Measurements from ENCODE around the gene NDUFB7. TPM values are rescaled to one million over a fixed set of nuclear protein-coding genes. Genes with fewer than 3 reads are reported as not detected.
"Not testable (repeated sequence)": the region's sequence is repeated elsewhere in the genome, so short reads cannot be mapped to it uniquely, and the experiment has no call there.

Gene NDUFB7
- polyA plus RNA-seq, 1 donor from 2014 or later: 224 TPM

DNA sequence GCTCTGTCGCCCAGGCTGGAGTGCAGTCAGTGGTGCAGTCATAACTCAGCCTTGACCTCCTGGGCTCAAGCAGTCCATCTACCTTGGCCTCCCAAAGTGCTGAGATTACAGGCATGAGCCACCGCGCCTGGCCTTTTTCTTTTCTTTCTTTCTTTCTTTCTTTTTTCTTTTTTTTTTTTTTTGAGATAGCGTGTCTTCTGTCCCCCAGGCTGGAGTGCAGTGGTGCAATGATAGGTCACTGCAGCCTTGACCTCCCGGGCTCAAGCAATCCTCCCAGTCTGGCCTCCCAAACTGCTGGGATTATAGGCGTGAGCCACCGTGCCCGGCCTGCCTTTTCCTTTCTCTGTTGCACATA, 19.9 kb downstream of the NDUFB7 start:
- H3K9me3 Mint-ChIP-seq, H3K36me3 Mint-ChIP-seq, H3K27me3 Mint-ChIP-seq: not testable (repeated sequence)
- peak overlapping the region in 1 of 4 donors; percentile 87 for H3K4me3 Mint-ChIP-seq
- peak overlapping the region in 2 of 3 donors; percentile 44 to 86 for H3K27ac Mint-ChIP-seq
- peaks cover 20 to 29% (median 26%) of the 10 kb centered on the region in 3 donors for H3K4me1 Mint-ChIP-seq

DNA sequence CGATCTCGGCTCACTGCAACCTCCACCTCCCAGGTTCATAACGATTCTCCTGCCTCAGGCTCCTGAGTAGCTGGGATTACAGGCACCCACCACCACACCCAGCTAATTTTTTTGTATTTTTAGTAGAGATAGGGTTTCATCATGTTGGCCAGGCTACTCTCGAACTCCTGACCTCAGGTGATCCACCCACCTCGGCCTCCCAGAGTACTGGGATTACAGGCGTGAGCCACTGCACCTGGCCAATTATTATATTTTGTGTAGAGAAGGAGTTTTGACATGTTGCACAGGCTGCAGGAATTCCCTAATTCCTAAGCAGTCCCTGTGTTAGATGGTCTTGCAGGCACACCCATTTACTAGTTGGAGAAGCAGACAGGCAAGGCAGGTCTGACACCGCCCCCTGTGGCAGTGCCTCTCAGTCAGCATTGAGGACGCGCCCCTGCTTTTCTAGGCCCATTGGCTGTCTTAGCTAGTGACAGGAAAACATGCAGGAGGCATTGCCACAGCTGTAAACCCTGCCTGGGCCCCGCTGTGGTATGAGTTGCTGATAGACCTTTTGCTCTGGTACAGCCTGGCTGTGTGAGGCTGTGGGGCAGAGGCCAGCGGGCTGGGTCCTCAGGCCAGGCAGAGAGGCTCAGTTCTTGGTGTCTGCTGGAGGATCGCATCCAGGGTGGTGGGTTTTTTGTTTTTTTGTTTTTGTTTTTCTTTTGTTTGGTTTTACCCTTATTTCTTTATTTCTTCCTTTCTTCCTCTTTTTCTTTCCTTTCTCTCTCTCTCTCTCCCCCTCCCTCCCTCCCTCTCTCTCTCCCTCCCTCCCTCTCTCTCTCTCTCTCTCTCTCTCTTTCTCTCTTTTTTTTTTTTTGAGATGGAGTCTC, 20.5 kb downstream of the NDUFB7 start:
- Mint-ChIP-seq H3K27ac (peak overlapping the region; percentile 44 to 67 (median 59)), H3K4me3 (peak overlapping the region in 3 of 4 donors; percentile 8 to 87 (median 51)), H3K4me1 (peaks cover 15 to 24% (median 23%) of the 10 kb centered on the region in 3 donors)
- not testable (repeated sequence) for H3K27me3 Mint-ChIP-seq, H3K36me3 Mint-ChIP-seq, H3K9me3 Mint-ChIP-seq

DNA sequence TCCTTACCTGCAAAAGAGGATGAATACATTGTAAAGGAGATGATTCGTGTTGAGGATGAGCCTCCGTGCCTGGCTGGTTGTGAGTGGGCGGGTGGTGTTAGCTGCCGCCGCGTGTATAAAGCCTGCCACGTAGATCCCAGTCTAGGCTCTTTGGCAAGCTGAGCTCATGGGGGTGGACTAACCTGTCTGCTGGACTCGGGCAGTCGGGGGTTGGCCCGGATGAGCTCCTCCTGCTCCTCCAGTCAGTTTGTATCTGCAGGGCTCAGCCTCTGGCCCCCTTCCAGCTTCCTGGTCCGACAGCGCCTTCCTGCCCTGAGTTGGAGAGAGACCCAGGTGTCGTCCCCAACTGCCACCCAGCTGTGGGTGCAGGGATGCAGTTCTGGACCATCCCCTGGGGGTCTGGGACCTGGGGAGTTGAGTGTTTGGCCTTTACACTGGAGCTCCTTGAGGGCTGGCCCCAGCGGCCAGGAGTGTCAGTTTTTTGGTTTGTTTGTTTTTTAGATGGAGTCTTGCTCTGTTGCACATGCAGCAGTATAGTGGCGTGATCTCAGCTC, 21.6 kb downstream of the NDUFB7 start:
- no peaks in the 10 kb centered on the region for H3K27me3 Mint-ChIP-seq
- peak overlapping the region in 1 of 3 donors; percentile 50 for H3K27ac Mint-ChIP-seq
- peak overlapping the region in 1 of 4 donors; percentile 55 for H3K4me3 Mint-ChIP-seq
- peaks cover 11 to 24% (median 23%) of the 10 kb centered on the region in 3 donors for H3K4me1 Mint-ChIP-seq
- H3K36me3 Mint-ChIP-seq: peaks cover 2% of the 10 kb centered on the region
- no peaks in the 10 kb centered on the region for H3K9me3 Mint-ChIP-seq

DNA sequence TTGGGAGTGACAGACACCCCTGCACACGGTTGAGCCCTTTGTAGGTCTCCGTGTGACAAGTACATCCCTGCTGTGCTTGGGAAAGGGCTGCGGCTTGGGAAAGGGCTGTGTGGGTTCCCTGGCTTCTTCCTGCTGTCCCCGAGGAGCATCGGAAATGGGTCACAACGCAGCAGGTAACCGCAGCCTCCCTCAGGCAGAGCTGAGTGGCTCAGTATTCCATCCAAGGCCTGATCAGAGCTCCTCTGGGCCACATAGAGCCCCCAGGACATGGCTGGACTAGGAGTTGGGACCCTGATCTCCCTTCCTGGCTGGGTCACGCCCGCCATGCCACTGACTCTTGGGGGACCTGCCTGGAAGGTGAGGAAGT, 26.2 kb downstream of the NDUFB7 start:
- peaks cover 4% of the 10 kb centered on the region for H3K36me3 Mint-ChIP-seq
- H3K27ac Mint-ChIP-seq: no peak overlapping the region
- H3K9me3 Mint-ChIP-seq: no peaks in the 10 kb centered on the region
- H3K27me3 Mint-ChIP-seq: no peaks in the 10 kb centered on the region
- H3K4me3 Mint-ChIP-seq: peak overlapping the region in 1 of 4 donors; percentile 60
- peaks cover 9 to 14% (median 12%) of the 10 kb centered on the region in 3 donors for H3K4me1 Mint-ChIP-seq

DNA sequence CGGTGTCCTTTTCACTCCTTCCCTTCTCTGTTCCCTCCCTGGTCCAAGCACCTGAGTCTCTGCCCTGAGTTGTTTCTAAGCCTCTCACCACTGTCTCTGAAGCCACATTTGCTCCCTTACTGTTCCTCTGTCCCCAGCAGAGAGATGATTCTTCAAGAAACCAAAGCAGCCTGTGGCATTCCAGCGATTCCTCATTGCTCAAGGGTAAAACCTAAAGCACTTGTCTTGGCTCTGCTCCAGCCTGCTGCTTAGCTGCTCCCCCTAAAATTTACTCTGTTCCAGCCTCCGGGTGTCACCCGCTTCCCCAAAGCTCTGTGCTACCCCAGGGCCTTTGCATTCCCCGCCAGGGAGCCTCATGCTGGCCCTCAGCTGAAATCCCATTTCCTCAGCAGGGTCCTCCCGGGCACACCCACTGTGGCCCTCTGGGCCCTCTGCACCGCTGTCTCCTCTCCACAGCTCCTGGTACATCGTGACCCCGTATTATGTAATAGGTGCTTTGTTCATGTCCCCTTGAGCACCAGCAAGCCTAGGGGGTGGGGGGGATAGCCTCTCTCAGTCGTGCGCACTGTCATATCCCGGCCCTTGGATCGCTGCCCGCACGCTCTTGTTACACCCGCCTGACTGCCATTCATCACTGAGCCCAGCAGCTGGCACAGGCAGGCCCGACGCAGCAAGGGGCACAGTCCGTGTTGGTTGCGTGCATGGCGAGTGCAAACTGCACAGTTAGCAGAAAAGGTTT, 26.7 kb downstream of the NDUFB7 start:
- no peaks in the 10 kb centered on the region for H3K9me3 Mint-ChIP-seq
- H3K4me3 Mint-ChIP-seq: peak overlapping the region in 1 of 4 donors; percentile 27
- H3K4me1 Mint-ChIP-seq: peaks cover 7 to 10% (median 7%) of the 10 kb centered on the region in 3 donors
- no peak overlapping the region for H3K27ac Mint-ChIP-seq
- no peaks in the 10 kb centered on the region for H3K27me3 Mint-ChIP-seq
- H3K36me3 Mint-ChIP-seq: peaks cover 4% of the 10 kb centered on the region

DNA sequence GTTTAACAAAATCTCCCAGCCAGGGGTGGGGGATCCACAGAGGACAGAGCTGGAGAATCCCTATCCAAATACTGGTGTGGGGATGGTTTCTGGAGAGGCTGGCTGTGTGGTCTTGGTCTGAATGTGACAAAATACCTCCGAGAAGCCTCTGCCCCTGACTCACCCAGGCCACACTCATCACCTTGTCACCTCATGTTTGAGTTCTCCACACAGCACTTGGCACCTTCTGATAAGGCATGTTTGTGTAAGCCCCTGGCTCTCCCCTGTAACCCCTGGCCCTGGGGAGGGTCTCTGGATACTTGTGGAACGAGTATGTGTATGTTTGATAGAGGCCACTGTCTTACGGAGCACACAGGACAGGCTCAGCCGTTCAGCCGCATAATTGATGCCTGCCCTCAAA, 27.8 kb downstream of the NDUFB7 start:
- Mint-ChIP-seq H3K36me3 (peaks cover 4% of the 10 kb centered on the region), H3K27ac (no peak overlapping the region), H3K27me3 (no peaks in the 10 kb centered on the region), H3K4me3 (no peak overlapping the region), H3K4me1 (peaks cover 7 to 8% (median 8%) of the 10 kb centered on the region in 3 donors), H3K9me3 (no peaks in the 10 kb centered on the region)

DNA sequence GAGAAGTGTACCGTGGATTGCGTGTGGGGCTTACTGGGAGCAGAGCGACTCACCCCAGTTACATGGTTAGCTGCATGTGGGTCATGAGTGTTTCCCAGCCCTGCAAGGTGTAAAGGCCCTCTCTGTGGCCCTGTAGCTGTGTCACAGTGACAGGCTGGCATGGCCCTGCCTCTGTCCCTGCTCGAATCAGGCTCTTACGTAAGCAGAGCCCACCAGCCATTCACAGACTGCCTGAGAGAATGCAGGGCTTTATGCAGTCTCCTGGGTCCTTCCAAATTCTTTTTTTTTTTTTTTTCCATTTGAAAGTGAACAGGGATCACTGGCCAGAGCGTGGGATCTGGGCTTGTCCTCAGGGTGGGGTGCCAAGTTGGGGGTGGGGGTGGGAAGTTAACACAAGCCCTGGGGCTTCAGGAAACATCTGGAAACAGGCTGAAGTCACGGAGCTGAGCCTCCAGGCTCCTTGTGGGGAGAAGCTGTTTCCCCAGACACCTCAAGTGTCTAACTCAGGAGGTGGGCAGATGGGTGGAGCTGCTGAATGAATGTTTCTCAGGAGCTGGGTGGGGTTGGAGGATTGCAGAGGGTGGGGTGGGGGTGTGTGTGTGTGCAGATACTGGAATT, 29.0 kb downstream of the NDUFB7 start:
- Mint-ChIP-seq H3K27me3 (no peaks in the 10 kb centered on the region), H3K27ac (no peak overlapping the region), H3K36me3 (peaks cover 5% of the 10 kb centered on the region), H3K4me1 (peaks cover 6 to 8% (median 7%) of the 10 kb centered on the region in 3 donors), H3K4me3 (peak overlapping the region in 1 of 4 donors; percentile 41), H3K9me3 (no peaks in the 10 kb centered on the region)

DNA sequence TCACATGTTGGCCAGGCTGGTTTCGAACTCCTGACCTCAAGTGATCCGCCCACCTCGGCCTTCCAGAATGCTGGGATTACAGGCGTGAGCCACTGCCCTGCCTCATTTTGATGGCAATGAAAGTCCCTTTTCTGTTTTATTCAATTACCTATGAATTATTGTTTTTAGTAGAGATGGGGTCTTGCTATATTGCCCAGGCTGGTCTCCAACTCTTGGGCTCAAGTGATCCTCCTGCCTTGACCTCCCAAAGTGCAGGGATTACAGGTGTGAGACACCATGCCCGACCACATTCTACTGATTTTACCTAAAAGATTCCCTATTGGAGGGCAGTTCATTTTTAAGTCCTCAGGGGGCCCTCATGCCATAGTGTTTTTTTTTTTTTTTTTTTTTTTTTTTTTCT, 29.9 kb downstream of the NDUFB7 start:
- not testable (repeated sequence) for H3K27me3 Mint-ChIP-seq, H3K36me3 Mint-ChIP-seq, H3K9me3 Mint-ChIP-seq, H3K27ac Mint-ChIP-seq, H3K4me1 Mint-ChIP-seq, H3K4me3 Mint-ChIP-seq

DNA sequence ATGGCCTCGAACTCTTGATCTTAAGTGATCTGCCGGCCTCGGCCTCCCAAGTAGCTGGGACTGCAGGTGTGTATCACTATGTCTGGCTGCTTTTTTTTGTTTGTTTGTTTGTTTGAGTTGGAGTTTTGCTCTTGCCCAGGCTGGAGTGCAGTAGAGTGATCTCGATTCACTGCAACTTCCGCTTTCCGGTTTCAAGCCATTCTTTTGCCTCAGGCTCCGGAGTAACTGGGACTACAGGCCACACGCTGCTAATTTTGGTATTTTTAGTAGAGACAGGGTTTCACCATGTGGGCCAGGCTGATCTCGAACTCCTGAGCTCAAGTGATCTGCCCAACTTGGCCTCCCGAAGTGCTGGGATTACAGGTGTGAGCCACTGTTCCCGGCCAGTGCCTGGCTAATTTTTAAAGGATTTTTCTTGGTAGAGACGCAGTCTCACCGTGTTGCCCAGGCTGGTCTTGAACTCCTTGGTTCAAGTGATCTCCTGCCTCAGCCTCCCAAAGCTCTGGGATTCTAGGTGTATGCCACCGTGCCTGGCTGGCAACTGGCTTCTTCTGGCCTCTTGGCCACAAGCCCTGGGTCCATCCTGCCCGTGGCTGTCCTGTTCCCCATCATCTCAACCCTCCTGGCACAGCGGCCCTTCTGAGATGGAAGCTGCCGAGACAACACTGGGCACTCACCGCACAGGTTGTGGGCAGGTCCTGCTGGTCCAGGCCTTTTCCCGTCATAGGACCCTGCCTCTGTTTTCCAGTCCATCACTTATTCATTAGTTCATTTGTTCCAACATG, 30.9 kb downstream of the NDUFB7 start:
- H3K36me3 Mint-ChIP-seq: peaks cover 5% of the 10 kb centered on the region
- H3K27ac Mint-ChIP-seq: no peak overlapping the region
- H3K27me3 Mint-ChIP-seq: no peaks in the 10 kb centered on the region
- peaks cover 3 to 10% (median 8%) of the 10 kb centered on the region in 3 donors for H3K4me1 Mint-ChIP-seq
- no peak overlapping the region for H3K4me3 Mint-ChIP-seq
- no peaks in the 10 kb centered on the region for H3K9me3 Mint-ChIP-seq

DNA sequence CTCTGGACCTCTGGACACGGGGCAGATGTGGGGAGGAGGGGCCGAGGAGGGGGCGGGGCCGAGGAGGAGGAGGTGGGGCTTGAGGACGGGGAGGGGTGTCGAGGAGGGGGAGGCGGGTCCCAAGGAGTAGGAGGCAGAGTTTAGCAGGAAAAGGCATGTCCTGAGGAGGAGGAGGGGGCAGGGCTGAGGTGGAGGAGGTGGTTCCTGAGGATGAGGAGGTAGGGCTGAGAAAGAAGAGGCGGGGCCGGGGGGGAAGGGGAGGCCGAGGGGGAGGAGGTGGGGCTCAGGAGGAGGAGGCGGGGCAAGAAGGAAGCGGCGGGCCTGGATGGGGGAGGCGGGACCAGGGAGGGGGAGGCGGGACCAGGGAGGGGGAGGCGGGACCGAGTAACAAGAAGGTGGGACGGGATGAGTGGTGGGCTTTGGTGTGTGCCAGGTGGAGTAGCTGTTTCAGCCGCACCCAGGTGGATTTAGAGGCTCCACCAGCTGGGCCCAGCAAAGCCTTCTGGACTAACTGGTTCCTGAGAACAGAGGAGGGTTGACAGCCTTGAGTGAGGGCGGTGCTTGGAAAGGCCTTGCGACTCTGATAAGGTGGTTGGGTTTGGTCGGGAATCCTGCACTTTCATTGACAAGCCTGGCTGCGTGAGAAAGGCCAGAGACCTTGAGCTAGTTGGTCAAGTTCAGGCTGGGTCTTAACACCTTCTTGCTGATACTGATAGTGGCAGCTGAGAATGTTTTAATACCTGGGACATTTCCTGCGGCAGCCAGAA, 34.8 kb downstream of the NDUFB7 start:
- Mint-ChIP-seq H3K36me3 (peaks cover 6% of the 10 kb centered on the region), H3K4me1 (peaks cover 0 to 12% (median 4%) of the 10 kb centered on the region in 3 donors), H3K9me3 (no peaks in the 10 kb centered on the region), H3K27ac (peak overlapping the region in 1 of 3 donors; percentile 50), H3K27me3 (no peaks in the 10 kb centered on the region), H3K4me3 (no peak overlapping the region)

DNA sequence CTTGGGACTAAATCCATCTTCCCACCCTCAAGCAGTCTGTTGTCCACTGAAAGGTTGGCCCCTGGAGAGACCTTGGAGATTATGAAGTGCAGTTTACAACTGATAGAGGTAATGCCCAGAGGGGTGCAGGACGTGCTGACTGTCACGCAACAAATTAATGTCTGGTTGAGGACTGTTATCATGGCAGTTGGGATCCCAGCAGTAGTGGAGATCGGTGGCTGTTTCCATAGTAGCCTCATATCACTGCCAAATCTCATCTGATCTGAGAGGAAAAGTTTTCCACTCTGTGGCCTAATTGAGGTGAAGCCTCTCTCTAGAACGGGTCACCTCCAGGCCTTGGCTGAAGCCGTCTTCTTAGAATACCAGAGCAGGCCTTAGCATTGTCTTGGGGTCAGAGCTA, 38.4 kb downstream of the NDUFB7 start:
- no peaks in the 10 kb centered on the region for H3K27me3 Mint-ChIP-seq
- no peak overlapping the region for H3K27ac Mint-ChIP-seq
- H3K4me3 Mint-ChIP-seq: peak overlapping the region in 1 of 4 donors; percentile 25
- H3K36me3 Mint-ChIP-seq: peaks cover 4% of the 10 kb centered on the region
- H3K4me1 Mint-ChIP-seq: peaks cover 5 to 18% (median 11%) of the 10 kb centered on the region in 3 donors
- no peaks in the 10 kb centered on the region for H3K9me3 Mint-ChIP-seq

DNA sequence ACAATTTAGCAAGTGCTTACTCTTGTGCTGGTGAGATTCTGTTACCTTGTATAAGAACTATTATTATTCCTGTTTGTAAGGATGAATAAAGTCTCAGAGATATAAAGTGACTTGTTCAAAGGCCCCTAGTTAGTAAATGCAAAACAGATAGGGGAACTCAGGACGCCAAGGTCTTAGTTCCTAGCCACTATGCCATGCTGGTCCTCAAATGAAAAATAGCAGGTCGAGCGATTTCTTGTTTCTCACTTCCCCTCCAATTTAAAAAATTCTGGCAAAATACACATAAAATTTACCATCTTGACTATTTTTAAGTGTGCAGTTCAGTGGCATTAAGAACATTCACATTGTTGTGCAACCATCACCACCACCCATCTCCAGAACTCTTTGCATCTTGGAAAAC, 41.4 kb downstream of the NDUFB7 start:
- no peaks in the 10 kb centered on the region for H3K27me3 Mint-ChIP-seq
- H3K4me1 Mint-ChIP-seq: peaks cover 5 to 14% (median 14%) of the 10 kb centered on the region in 3 donors
- H3K27ac Mint-ChIP-seq: peak overlapping the region in 2 of 3 donors; percentile 39 to 82
- peaks cover 2% of the 10 kb centered on the region for H3K36me3 Mint-ChIP-seq
- no peaks in the 10 kb centered on the region for H3K9me3 Mint-ChIP-seq
- H3K4me3 Mint-ChIP-seq: peak overlapping the region; percentile 55 to 99 (median 79)

DNA sequence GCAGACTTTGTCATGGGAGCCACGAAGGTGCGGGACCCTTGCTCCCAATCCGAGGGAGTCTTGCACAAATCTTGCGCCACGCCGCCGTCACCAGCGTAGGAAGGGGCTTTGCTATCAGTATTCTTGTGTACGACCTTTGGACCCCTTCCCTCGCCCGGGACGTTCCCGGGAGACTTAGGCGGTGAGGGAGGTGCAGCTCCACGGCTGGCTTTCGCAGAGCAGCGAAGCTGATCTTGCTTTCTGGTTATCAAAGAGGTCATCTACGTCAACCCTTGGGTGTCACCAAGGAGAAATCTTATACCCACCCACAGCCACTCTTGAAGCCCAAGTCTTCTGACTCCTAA, 41.9 kb downstream of the NDUFB7 start:
- H3K27ac Mint-ChIP-seq: peak overlapping the region; percentile 82 to 99 (median 98)
- H3K4me3 Mint-ChIP-seq: peak overlapping the region; percentile 93 to 99 (median 97)
- H3K27me3 Mint-ChIP-seq: no peaks in the 10 kb centered on the region
- peaks cover 2% of the 10 kb centered on the region for H3K36me3 Mint-ChIP-seq
- H3K4me1 Mint-ChIP-seq: peaks cover 5 to 17% (median 14%) of the 10 kb centered on the region in 3 donors
- H3K9me3 Mint-ChIP-seq: no peaks in the 10 kb centered on the region

All from IgD-negative memory B cell (primary cell).